KMS-11 (cell line): Measurements from ENCODE around the gene FOXP1.

Source experiments
- H2AFZ ChIP-seq: fragments of 200-600 bp; sonication (generic); 2 replicates; pipeline ENCODE4 v1.6.1; 2016; ENCODE audit warnings: antibody characterized with exemption, mixed run types, low read depth
- H3K27ac ChIP-seq: fragments of 200-600 bp; sonication (generic); 2 replicates; pipeline ENCODE4 v1.6.1; 2016; ENCODE audit warnings: mild to moderate bottlenecking, mixed run types
- H3K27me3 ChIP-seq: fragments of 200-600 bp; sonication (generic); 2 replicates; pipeline ENCODE4 v1.6.1; 2017; ENCODE audit warnings: mild to moderate bottlenecking, low read depth, mixed run types, moderate library complexity; ENCODE audit not compliant: insufficient read depth
- H3K36me3 ChIP-seq: fragments of 200-600 bp; sonication (generic); 2 replicates; pipeline ENCODE4 v1.6.1; 2017; ENCODE audit warnings: mild to moderate bottlenecking, mixed run types; ENCODE audit not compliant: insufficient read depth
- H3K4me1 ChIP-seq: fragments of 200-600 bp; sonication (generic); 2 replicates; pipeline ENCODE4 v1.6.1; 2016; ENCODE audit warnings: mild to moderate bottlenecking, low read depth, mixed run types; ENCODE audit not compliant: poor library complexity, severe bottlenecking
- H3K4me2 ChIP-seq: fragments of 200-600 bp; sonication (generic); 2 replicates; pipeline ENCODE4 v1.7.0; 2016; ENCODE audit warnings: mild to moderate bottlenecking, mixed run types
- H3K4me3 ChIP-seq: fragments of 200-600 bp; sonication (generic); IDR thresholded peaks from 2 replicates; pipeline ENCODE4 v1.6.1; 2017; ENCODE audit warnings: low read depth, low read length, mixed read lengths; ENCODE audit not compliant: insufficient read depth
- H3K79me2 ChIP-seq: fragments of 200-600 bp; sonication (generic); 2 replicates; pipeline ENCODE4 v1.6.1; 2016; ENCODE audit warnings: low read depth, mixed run types; ENCODE audit not compliant: insufficient read depth
- H3K9ac ChIP-seq: fragments of 200-600 bp; sonication (generic); 2 replicates; pipeline ENCODE4 v1.6.1; 2016; ENCODE audit warnings: mild to moderate bottlenecking, mixed run types
- H4K20me1 ChIP-seq: fragments of 200-600 bp; sonication (generic); 2 replicates; pipeline ENCODE4 v1.6.1; 2016; ENCODE audit warnings: mild to moderate bottlenecking, mixed run types; ENCODE audit not compliant: insufficient read depth
- CTCF ChIP-seq: fragments of 200-600 bp; sonication (generic); conservative IDR thresholded peaks from 2 replicates; pipeline ENCODE4 v1.6.1; 2017; ENCODE audit warnings: low read depth, mild to moderate bottlenecking, antibody characterized with exemption, low read length, moderate library complexity, mixed read lengths

FOXP1 gene

GRCh38 chr3:71097557-71097956 is 486.0 kb downstream of the FOXP1 start:
- no peak for TF ChIP-seq CTCF
- Histone ChIP-seq H3K4me3 (no peak overlapping the region), H3K9ac (no peak overlapping the region), H3K4me1 (no peaks in the 10 kb centered on the region), H3K4me2 (no peak overlapping the region), H2AFZ (no peak overlapping the region), H4K20me1 (no peaks in the 10 kb centered on the region), H3K27ac (no peak overlapping the region), H3K79me2 (no peaks in the 10 kb centered on the region), H3K36me3 (no peaks in the 10 kb centered on the region), H3K27me3 (no peaks in the 10 kb centered on the region)

- H4K20me1 ChIP-seq: no peaks in the 10 kb centered on the region
- H3K79me2 ChIP-seq: no peaks in the 10 kb centered on the region
- no peaks in the 10 kb centered on the region for H3K4me1 ChIP-seq
- no peaks in the 10 kb centered on the region for H3K27me3 ChIP-seq
- H3K36me3 ChIP-seq: no peaks in the 10 kb centered on the region
- no peak for TF ChIP-seq CTCF
- H3K4me3 ChIP-seq: no peak overlapping the region
- no peak overlapping the region for H3K27ac ChIP-seq
- H2AFZ ChIP-seq: no peak overlapping the region
- H3K4me2 ChIP-seq: no peak overlapping the region
- no peak overlapping the region for H3K9ac ChIP-seq
These were observed 487.8 kb downstream of the FOXP1 start for GRCh38 chr3:71095511-71096291.

GRCh38 chr3:71094658-71095209 is 488.8 kb downstream of the FOXP1 start:
- Histone ChIP-seq H3K79me2 (no peaks in the 10 kb centered on the region), H3K4me1 (no peaks in the 10 kb centered on the region)

GRCh38 chr3:71092665-71093064 is 490.9 kb downstream of the FOXP1 start:
- no peaks in the 10 kb centered on the region for H3K79me2 ChIP-seq
- no peak overlapping the region for H3K9ac ChIP-seq
- no peaks in the 10 kb centered on the region for H4K20me1 ChIP-seq
- no peaks in the 10 kb centered on the region for H3K27me3 ChIP-seq
- no peak for TF ChIP-seq CTCF
- no peak overlapping the region for H3K4me3 ChIP-seq
- peaks cover 5% of the 10 kb centered on the region for H3K4me1 ChIP-seq
- no peak overlapping the region for H3K27ac ChIP-seq
- no peaks in the 10 kb centered on the region for H3K36me3 ChIP-seq
- no peak overlapping the region for H2AFZ ChIP-seq
- no peak overlapping the region for H3K4me2 ChIP-seq

More at GRCh38 chr3:71094658-71095209, 488.8 kb downstream of the FOXP1 start:
- no peak overlapping the region for H3K27ac ChIP-seq
- no peaks in the 10 kb centered on the region for H3K27me3 ChIP-seq
- H3K4me2 ChIP-seq: no peak overlapping the region
- no peak overlapping the region for H3K9ac ChIP-seq
- H4K20me1 ChIP-seq: no peaks in the 10 kb centered on the region
- H3K4me3 ChIP-seq: no peak overlapping the region
- H2AFZ ChIP-seq: no peak overlapping the region
- H3K36me3 ChIP-seq: no peaks in the 10 kb centered on the region
- TF ChIP-seq CTCF: no peak
